SK-N-SH (cell line): ENCODE measurements around the gene UNCX.

ENCODE experiments used
- JUND ChIP-seq: IDR thresholded peaks from 2 replicates; pipeline ENCODE4 v1.4.0; 2012
- MEF2A ChIP-seq: IDR thresholded peaks from 2 replicates; pipeline ENCODE4 v1.4.0; 2012; ENCODE audit warnings: low read depth, borderline replicate concordance
- POLR2AphosphoS5 ChIP-seq: IDR thresholded peaks from 2 replicates; pipeline ENCODE4 v1.6.1; 2012; ENCODE audit warnings: low read depth, low read length
- SIN3A ChIP-seq: IDR thresholded peaks from 2 replicates; pipeline ENCODE4 v1.6.1; 2012; ENCODE audit warnings: low read depth, mild to moderate bottlenecking, low read length, moderate library complexity, borderline replicate concordance
- TF ChIP-seq, protein P1 (sequence below): fragments of 200-600 bp; sonication (generic); IDR thresholded peaks from 2 replicates; pipeline ENCODE4 v1.6.1; 2017; ENCODE audit warnings: antibody characterized with exemption, mild to moderate bottlenecking, moderate library complexity

DNA sequence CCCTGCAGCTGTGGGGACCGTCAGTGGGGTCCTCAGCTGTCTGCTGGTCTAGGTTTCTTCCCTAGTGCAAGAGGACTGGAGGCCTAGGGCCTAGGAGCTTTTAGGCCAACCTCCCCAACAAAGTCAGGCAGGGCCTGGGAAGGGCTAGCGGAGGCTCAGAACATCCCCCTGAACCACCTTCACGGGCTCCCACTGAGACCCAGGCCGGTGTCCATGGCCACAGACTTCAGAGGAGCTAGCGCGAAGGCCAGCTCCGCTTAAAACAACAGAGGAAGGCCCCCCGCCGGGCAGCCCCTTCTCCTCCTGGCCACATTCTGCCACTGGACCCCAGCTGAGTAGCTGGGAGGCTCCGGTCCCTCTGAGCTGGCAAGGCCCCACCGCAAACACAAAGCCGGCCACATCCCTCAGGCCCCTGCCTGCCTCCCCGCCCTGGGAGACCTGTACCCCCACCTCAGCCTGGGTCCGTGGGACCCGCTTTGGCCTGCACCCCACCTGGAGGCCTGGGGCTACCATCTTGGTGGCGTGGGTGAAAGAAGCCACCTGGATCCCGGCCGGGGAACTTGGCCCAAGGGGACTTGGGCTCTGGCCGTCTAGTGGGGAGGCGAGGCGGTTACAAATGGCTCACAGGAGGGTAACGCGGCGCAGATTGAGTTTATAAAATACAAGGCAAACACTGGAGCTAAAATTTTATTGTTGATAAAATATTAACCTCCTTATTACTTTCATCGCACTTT lies 5.4 kb upstream of the UNCX start:
- TF ChIP-seq, protein P1, sequence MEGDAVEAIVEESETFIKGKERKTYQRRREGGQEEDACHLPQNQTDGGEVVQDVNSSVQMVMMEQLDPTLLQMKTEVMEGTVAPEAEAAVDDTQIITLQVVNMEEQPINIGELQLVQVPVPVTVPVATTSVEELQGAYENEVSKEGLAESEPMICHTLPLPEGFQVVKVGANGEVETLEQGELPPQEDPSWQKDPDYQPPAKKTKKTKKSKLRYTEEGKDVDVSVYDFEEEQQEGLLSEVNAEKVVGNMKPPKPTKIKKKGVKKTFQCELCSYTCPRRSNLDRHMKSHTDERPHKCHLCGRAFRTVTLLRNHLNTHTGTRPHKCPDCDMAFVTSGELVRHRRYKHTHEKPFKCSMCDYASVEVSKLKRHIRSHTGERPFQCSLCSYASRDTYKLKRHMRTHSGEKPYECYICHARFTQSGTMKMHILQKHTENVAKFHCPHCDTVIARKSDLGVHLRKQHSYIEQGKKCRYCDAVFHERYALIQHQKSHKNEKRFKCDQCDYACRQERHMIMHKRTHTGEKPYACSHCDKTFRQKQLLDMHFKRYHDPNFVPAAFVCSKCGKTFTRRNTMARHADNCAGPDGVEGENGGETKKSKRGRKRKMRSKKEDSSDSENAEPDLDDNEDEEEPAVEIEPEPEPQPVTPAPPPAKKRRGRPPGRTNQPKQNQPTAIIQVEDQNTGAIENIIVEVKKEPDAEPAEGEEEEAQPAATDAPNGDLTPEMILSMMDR, result no peak
- TF ChIP-seq POLR2AphosphoS5, result no peak
- no peak for TF ChIP-seq JUND
- no peak for TF ChIP-seq MEF2A
- no peak for TF ChIP-seq SIN3A
